Esophagus muscularis mucosa (tissue), 4 donors: Measurements from ENCODE around the gene BNC2. TPM values are rescaled to one million over a fixed set of nuclear protein-coding genes. Genes with fewer than 3 reads are reported as not detected.

Experiments used
- DNase-seq: peaks from one replicate; pipeline ENCODE4 v3.0.0-alpha.2; 2017; ENCODE audit errors: extremely low spot score
- H3K27ac ChIP-seq, 4 donors: fragments of 200-600 bp; sonication (generic); replicated peaks in 1 of 4; 1 replicate in 3 of 4; 2 replicates in 1 of 4; pipeline ENCODE4 v1.5.1; 2016 to 2019; ENCODE audit warnings: mild to moderate bottlenecking in 1 of 4
- H3K27me3 ChIP-seq, 4 donors: fragments of 200-600 bp; sonication (generic); one replicate each; pipeline versions ENCODE4 v1.5.1 to v1.6.0; 2016 to 2019
- H3K36me3 ChIP-seq, 4 donors: fragments of 200-600 bp; sonication (generic); one replicate each; pipeline ENCODE4 v1.5.1; 2016 to 2019
- H3K4me1 ChIP-seq, 4 donors: fragments of 200-600 bp; sonication (generic); one replicate each; pipeline ENCODE4 v1.5.1; 2016 to 2019
- H3K4me3 ChIP-seq, 4 donors: fragments of 200-600 bp; sonication (generic); 1 replicate in 2 of 4; 2 replicates in 2 of 4; pipeline ENCODE4 v1.5.1; 2016 to 2019; ENCODE audit warnings: mild to moderate bottlenecking in 4 of 4, moderate library complexity in 1 of 4
- H3K9me3 ChIP-seq, 4 donors: fragments of 200-600 bp; sonication (generic); 1 replicate in 3 of 4; 2 replicates in 1 of 4; pipeline ENCODE4 v1.5.1; 2016 to 2019
- CTCF ChIP-seq, 3 experiments: fragments of 200-600 bp in 2 of 3; fragments of 450-650 bp in 1 of 3; sonication (generic) in 2 of 3; IDR thresholded peaks; one replicate each; pipeline ENCODE4 v1.5.1; 2017 to 2019; ENCODE audit warnings: antibody characterized with exemption in 3 of 3, mild to moderate bottlenecking in 2 of 3, moderate library complexity in 1 of 3
- EP300 ChIP-seq: sonication (generic); formaldehyde crosslinking; IDR thresholded peaks from one replicate; pipeline ENCODE4 v1.6.1; 2017; ENCODE audit warnings: antibody characterized with exemption
- POLR2A ChIP-seq: fragments of 450-650 bp; IDR thresholded peaks from one replicate; pipeline ENCODE4 v1.6.1; 2017; ENCODE audit warnings: antibody characterized with exemption, moderate library complexity, mild to moderate bottlenecking, low read depth
- POLR2AphosphoS5 ChIP-seq, 2 donors: sonication (generic); formaldehyde crosslinking; IDR thresholded peaks; one replicate each; pipeline ENCODE4 v1.6.1; 2017; ENCODE audit warnings: antibody characterized with exemption in 2 of 2
- WGBS: methylation state at CpG from one replicate; pipeline ENCODE4 v1.1.5; 2018; 5-methylcytosine and 5-hydroxymethylcytosine counted together
- intact Hi-C: fragments of 100-400 bp; cut with DNase I; formaldehyde crosslinking; loops from one replicate; pipeline ENCODE4 v1.15.1; 2023
- total RNA-seq, 4 donors: library from RNA; depleted of rRNA; stranded (reverse); fragments of >200 nt; gene quantifications; one replicate each; pipeline versions ENCODE4 v1.1.0 to v1.2.1, GENCODE V29; 2016

Gene BNC2
- total RNA-seq, 4 donors from 2014 or later = 95.3 to 138 (median 123) TPM

GRCh38 chr9:16622541-16622940, 247.9 kb downstream of the BNC2 start:
- no peak overlapping the region for H3K4me3 ChIP-seq
- WGBS = 90% methylated on average over 3 of the region's 3 CpGs
- no peaks in the 10 kb centered on the region for H3K27me3 ChIP-seq
- no peak for DNase-seq
- no peaks in the 10 kb centered on the region for H3K9me3 ChIP-seq
- H3K27ac ChIP-seq = no peak overlapping the region
- no peak for TF ChIP-seq CTCF (IDR thresholded peaks at IDR 0.05)
- no peak for TF ChIP-seq EP300
- no peak for TF ChIP-seq POLR2A
- TF ChIP-seq POLR2AphosphoS5 (IDR thresholded peaks at IDR 0.05) = no peak
- intact Hi-C loops = no loop called here
- peaks cover 18 to 63% (median 55%) of the 10 kb centered on the region in 4 donors for H3K4me1 ChIP-seq
- no peaks in the 10 kb centered on the region for H3K36me3 ChIP-seq

- peak overlapping the region in 2 of 4 donors; percentile 31 to 32 for H3K27ac ChIP-seq
- H3K4me3 ChIP-seq = no peak overlapping the region
- no peak for DNase-seq
- intact Hi-C loops = no loop called here
- H3K4me1 ChIP-seq = peaks cover 3 to 43% (median 31%) of the 10 kb centered on the region in 4 donors
- H3K9me3 ChIP-seq = no peaks in the 10 kb centered on the region
- no peak for TF ChIP-seq CTCF (IDR thresholded peaks at IDR 0.05)
- no peak for TF ChIP-seq EP300
- TF ChIP-seq POLR2AphosphoS5 (IDR thresholded peaks at IDR 0.05) = no peak
- no peak for TF ChIP-seq POLR2A
- H3K36me3 ChIP-seq = no peaks in the 10 kb centered on the region
- H3K27me3 ChIP-seq = no peaks in the 10 kb centered on the region
- 50% methylated on average over 7 of the region's 7 CpGs for WGBS
These were observed 250.5 kb downstream of the BNC2 start for GRCh38 chr9:16619914-16620520.

- TF ChIP-seq CTCF (IDR thresholded peaks at IDR 0.05) = no peak
- TF ChIP-seq EP300 = no peak
- TF ChIP-seq POLR2AphosphoS5 (IDR thresholded peaks at IDR 0.05) = no peak
- no peak for TF ChIP-seq POLR2A
- peak overlapping the region in 1 of 4 donors; percentile 31 for H3K27ac ChIP-seq
- no peak for DNase-seq
- peaks cover 0 to 39% (median 29%) of the 10 kb centered on the region in 4 donors for H3K4me1 ChIP-seq
- H3K27me3 ChIP-seq = no peaks in the 10 kb centered on the region
- H3K9me3 ChIP-seq = no peaks in the 10 kb centered on the region
- H3K36me3 ChIP-seq = no peaks in the 10 kb centered on the region
- H3K4me3 ChIP-seq = no peak overlapping the region
- intact Hi-C loops = no loop called here
These were observed 251.1 kb downstream of the BNC2 start for GRCh38 chr9:16619402-16619801.

- WGBS = 91% methylated on average over 3 of the region's 3 CpGs
- intact Hi-C loops = no loop called here
- peaks cover 0 to 36% (median 27%) of the 10 kb centered on the region in 4 donors for H3K4me1 ChIP-seq
These were observed 251.9 kb downstream of the BNC2 start for GRCh38 chr9:16618524-16618923.

More at GRCh38 chr9:16618524-16618923, 251.9 kb downstream of the BNC2 start:
- Histone ChIP-seq H3K27ac (no peak overlapping the region), H3K27me3 (no peaks in the 10 kb centered on the region), H3K4me3 (no peak overlapping the region), H3K36me3 (no peaks in the 10 kb centered on the region), H3K9me3 (no peaks in the 10 kb centered on the region)
- TF ChIP-seq EP300 (no peak), POLR2A (no peak), CTCF (IDR thresholded peaks at IDR 0.05) (no peak), POLR2AphosphoS5 (IDR thresholded peaks at IDR 0.05) (no peak)
- DNase-seq = no peak
